Gastrocnemius medialis (tissue), 4 donors: ENCODE data around the gene CENPN.

Source experiments
- CTCF ChIP-seq, 5 experiments: fragments of 450-650 bp in 3 of 5; fragments of 200-600 bp in 2 of 5; sonication (generic) in 2 of 5; IDR thresholded peaks in 4 of 5; conservative IDR thresholded peaks in 1 of 5; 1 replicate in 4 of 5; 2 replicates in 1 of 5; pipeline ENCODE4 v1.5.1; 2016 to 2019; ENCODE audit warnings: antibody characterized with exemption in 5 of 5, mild to moderate bottlenecking in 3 of 5, moderate library complexity in 3 of 5
- POLR2A ChIP-seq, 2 donors: fragments of 450-650 bp; IDR thresholded peaks; one replicate each; pipeline ENCODE4 v1.6.1; 2017; ENCODE audit warnings: antibody characterized with exemption in 2 of 2, mild to moderate bottlenecking in 2 of 2, moderate library complexity in 2 of 2

GRCh38 chr16:81042821-81043220 lies 35.8 kb downstream of the CENPN start:
- no peak for TF ChIP-seq CTCF (IDR thresholded peaks at IDR 0.05 in 4 of 5, conservative IDR thresholded peaks at IDR 0.05 in 1 of 5)
- no peak for TF ChIP-seq POLR2A (IDR thresholded peaks at IDR 0.05)
